ENCODE measurements around the gene MBOAT1.

Gene MBOAT1

GRCh38 chr6:20232188-20232587, 19.9 kb upstream of the MBOAT1 start:
- TF ChIP-seq CSDC2 (CRISPR knock-in tag; IDR thresholded peaks at IDR 0.05) (no peak), RARB (CRISPR knock-in tag; IDR thresholded peaks at IDR 0.05) (no peak), PPARA (CRISPR knock-in tag; IDR thresholded peaks at IDR 0.05; ENCODE audit: borderline replicate concordance) (no peak), OSR1 (CRISPR knock-in tag; IDR thresholded peaks at IDR 0.05) (no peak), ISL1 (CRISPR knock-in tag; IDR thresholded peaks at IDR 0.05) (no peak), POU6F1 (CRISPR knock-in tag; IDR thresholded peaks at IDR 0.05; ENCODE audit: borderline replicate concordance, low read depth) (no peak), TSHZ2 (CRISPR knock-in tag; IDR thresholded peaks at IDR 0.05) (no peak), ZC3H10 (CRISPR knock-in tag; IDR thresholded peaks at IDR 0.05) (no peak)
- ATAC-seq = no peak

- no peak for ATAC-seq
- TF ChIP-seq ARNTL (CRISPR knock-in tag; IDR thresholded peaks at IDR 0.05; ENCODE audit: borderline replicate concordance, low read depth) (no peak), BACH2 (CRISPR knock-in tag; IDR thresholded peaks at IDR 0.05; ENCODE audit: borderline replicate concordance) (no peak), ZNF8 (CRISPR knock-in tag; IDR thresholded peaks at IDR 0.05) (no peak), PPARA (CRISPR knock-in tag; IDR thresholded peaks at IDR 0.05; ENCODE audit: borderline replicate concordance) (no peak), OSR1 (CRISPR knock-in tag; IDR thresholded peaks at IDR 0.05) (no peak), CSDC2 (CRISPR knock-in tag; IDR thresholded peaks at IDR 0.05) (no peak)
Observed at GRCh38 chr6:20230401-20231119, 18.3 kb upstream of the MBOAT1 start.

GRCh38 chr6:20229881-20230280, 17.6 kb upstream of the MBOAT1 start:
- TF ChIP-seq RARB (CRISPR knock-in tag; IDR thresholded peaks at IDR 0.05) (no peak), POU6F1 (CRISPR knock-in tag; IDR thresholded peaks at IDR 0.05; ENCODE audit: borderline replicate concordance, low read depth) (no peak), ZC3H10 (CRISPR knock-in tag; IDR thresholded peaks at IDR 0.05) (no peak), OSR1 (CRISPR knock-in tag; IDR thresholded peaks at IDR 0.05) (no peak), BACH2 (CRISPR knock-in tag; IDR thresholded peaks at IDR 0.05; ENCODE audit: borderline replicate concordance) (no peak), ZFP3 (CRISPR knock-in tag; IDR thresholded peaks at IDR 0.05) (no peak), ZNF565 (CRISPR knock-in tag; conservative IDR thresholded peaks at IDR 0.05; ENCODE audit: low read depth) (no peak), ZFP30 (CRISPR knock-in tag; IDR thresholded peaks at IDR 0.05) (no peak), CSDC2 (CRISPR knock-in tag; IDR thresholded peaks at IDR 0.05) (no peak), ISL1 (CRISPR knock-in tag; IDR thresholded peaks at IDR 0.05) (no peak), ESRRG (CRISPR knock-in tag; IDR thresholded peaks at IDR 0.05) (no peak), GLIS3 (CRISPR knock-in tag; IDR thresholded peaks at IDR 0.05) (no peak), ARNTL (CRISPR knock-in tag; IDR thresholded peaks at IDR 0.05; ENCODE audit: borderline replicate concordance, low read depth) (no peak), TCF4 (CRISPR knock-in tag; IDR thresholded peaks at IDR 0.05; ENCODE audit: borderline replicate concordance) (no peak), PPARA (CRISPR knock-in tag; IDR thresholded peaks at IDR 0.05; ENCODE audit: borderline replicate concordance) (no peak), TOX (CRISPR knock-in tag; IDR thresholded peaks at IDR 0.05; ENCODE audit: borderline replicate concordance) (no peak), ZNF70 (CRISPR knock-in tag; IDR thresholded peaks at IDR 0.05) (no peak), TSHZ2 (CRISPR knock-in tag; IDR thresholded peaks at IDR 0.05) (no peak)
- no peak for ATAC-seq

Data from SK-N-SH treated with all-trans-retinoic acid at 6 μM for 48 hours (cell line).